WTC11 (cell line): ENCODE measurements around the gene GLI1. TPM values are rescaled to one million over a fixed set of nuclear protein-coding genes. Genes with fewer than 3 reads are reported as not detected.
"Not testable (repeated sequence)": the region's sequence is repeated elsewhere in the genome, so short reads cannot be mapped to it uniquely, and the experiment has no call there.

Experiments
- ATAC-seq: fragments of 200-7000 bp; cut with Tn5 transposase; 2 replicates; pipeline ENCODE4 v1.10.0; 2021; ENCODE audit warnings: mild to moderate bottlenecking, moderate library complexity
- CTCF ChIA-PET: fragments of 300-600 bp; sonication (Branson Sonifier 250); formaldehyde crosslinking; loops from one replicate; lab custom pipeline; 2021; ENCODE audit warnings: antibody characterized with exemption; lab: Charles Lee
- POLR2A ChIA-PET: fragments of 350-600 bp; sonication (Branson Sonifier 250); formaldehyde crosslinking; loops from one replicate; lab custom pipeline; 2021; ENCODE audit warnings: antibody characterized with exemption; lab: Charles Lee
- DNase-seq: peaks from one replicate; pipeline ENCODE4 v3.0.0; 2021; ENCODE audit warnings: low spot score
- H3K27ac Mint-ChIP-seq: 2 replicates; pipeline ENCODE4 v1.8.0; 2021; ENCODE audit warnings: mixed read lengths
- H3K27me3 Mint-ChIP-seq: 2 replicates; pipeline ENCODE4 v1.8.0; 2021; ENCODE audit warnings: low read depth, mild to moderate bottlenecking, moderate library complexity, mixed read lengths
- H3K36me3 Mint-ChIP-seq: 2 replicates; pipeline ENCODE4 v1.8.0; 2021; ENCODE audit warnings: mixed read lengths
- H3K4me1 Mint-ChIP-seq: 2 replicates; pipeline ENCODE4 v1.8.0; 2022; ENCODE audit warnings: mixed read lengths
- H3K4me3 Mint-ChIP-seq: 2 replicates; pipeline ENCODE4 v1.8.0; 2021; ENCODE audit warnings: mild to moderate bottlenecking, moderate library complexity, mixed read lengths
- H3K9me3 Mint-ChIP-seq: 2 replicates; pipeline ENCODE4 v1.8.0; 2021; ENCODE audit warnings: mixed read lengths
- EMX1 ChIP-seq: fragments of 250-450 bp; sonication (Bioruptor Pico); IDR thresholded peaks from 2 replicates; pipeline ENCODE4 v1.8.0; 2021; ENCODE audit warnings: mild to moderate bottlenecking
- FOXJ3 ChIP-seq: sonication (generic); formaldehyde crosslinking; IDR thresholded peaks from 2 replicates; pipeline ENCODE4 v1.9.0; 2021; ENCODE audit warnings: missing genetic modification reagents, mild to moderate bottlenecking, borderline replicate concordance
- FOXK1 ChIP-seq: sonication (generic); formaldehyde crosslinking; IDR thresholded peaks from 2 replicates; pipeline ENCODE4 v1.8.0; 2022; ENCODE audit warnings: mild to moderate bottlenecking, moderate library complexity, missing genetic modification reagents
- GABPB1 ChIP-seq: sonication (generic); formaldehyde crosslinking; IDR thresholded peaks from 2 replicates; pipeline ENCODE4 v1.8.1; 2023; ENCODE audit warnings: mild to moderate bottlenecking, missing genetic modification reagents
- IRF2 ChIP-seq: sonication (generic); formaldehyde crosslinking; IDR thresholded peaks from 2 replicates; pipeline ENCODE4 v1.8.0; 2022; ENCODE audit warnings: low read depth, missing genetic modification reagents, borderline replicate concordance
- JAZF1 ChIP-seq: fragments of 250-450 bp; sonication (Bioruptor Pico); IDR thresholded peaks from 2 replicates; pipeline ENCODE4 v1.9.0; 2021; ENCODE audit warnings: moderate library complexity, mild to moderate bottlenecking, inconsistent platforms
- MYBL2 ChIP-seq: sonication (generic); formaldehyde crosslinking; IDR thresholded peaks from 2 replicates; pipeline ENCODE4 v1.8.1; 2023; ENCODE audit warnings: mild to moderate bottlenecking, moderate library complexity, missing genetic modification reagents
- NFE2L1 ChIP-seq: sonication (generic); formaldehyde crosslinking; IDR thresholded peaks from 2 replicates; pipeline ENCODE4 v1.8.1; 2023; ENCODE audit warnings: missing genetic modification reagents
- NR1H2 ChIP-seq: sonication (generic); formaldehyde crosslinking; IDR thresholded peaks from 2 replicates; pipeline ENCODE4 v1.9.0; 2021; ENCODE audit warnings: mild to moderate bottlenecking, moderate library complexity, missing genetic modification reagents
- NR2C2 ChIP-seq: sonication (generic); formaldehyde crosslinking; IDR thresholded peaks from 2 replicates; pipeline ENCODE4 v1.8.0; 2022; ENCODE audit warnings: mild to moderate bottlenecking, missing genetic modification reagents
- SMAD4 ChIP-seq: sonication (generic); formaldehyde crosslinking; IDR thresholded peaks from 2 replicates; pipeline ENCODE4 v1.8.0; 2022; ENCODE audit warnings: mild to moderate bottlenecking, missing genetic modification reagents
- SOX15 ChIP-seq: fragments of 250-450 bp; sonication (Bioruptor Pico); IDR thresholded peaks from 2 replicates; pipeline ENCODE4 v1.9.0; 2021; ENCODE audit warnings: mild to moderate bottlenecking
- SP1 ChIP-seq: sonication (generic); formaldehyde crosslinking; conservative IDR thresholded peaks from 2 replicates; pipeline ENCODE4 v1.8.1; 2022; ENCODE audit warnings: missing genetic modification reagents
- TCF7 ChIP-seq: sonication (generic); formaldehyde crosslinking; IDR thresholded peaks from 2 replicates; pipeline ENCODE4 v1.8.0; 2022; ENCODE audit warnings: mild to moderate bottlenecking, low read depth, missing genetic modification reagents, moderate library complexity
- ZNF121 ChIP-seq: sonication (generic); formaldehyde crosslinking; IDR thresholded peaks from 2 replicates; pipeline ENCODE4 v1.8.0; 2023; ENCODE audit warnings: missing genetic modification reagents
- ZNF219 ChIP-seq: sonication (generic); formaldehyde crosslinking; IDR thresholded peaks from 2 replicates; pipeline ENCODE4 v1.8.0; 2023; ENCODE audit warnings: missing genetic modification reagents, mild to moderate bottlenecking, borderline replicate concordance
- ZNF423 ChIP-seq: fragments of 250-450 bp; sonication (Bioruptor Pico); IDR thresholded peaks from 2 replicates; pipeline ENCODE4 v2.1.2; 2022; ENCODE audit warnings: mild to moderate bottlenecking, moderate library complexity
- total RNA-seq: library from RNA; stranded (reverse); gene quantifications from 3 replicates; pipeline ENCODE4 v1.2.3, GENCODE V29; 2021
- TF ChIP-seq, protein P1 (sequence below): sonication (generic); formaldehyde crosslinking; IDR thresholded peaks from 2 replicates; pipeline ENCODE4 v1.8.0; 2022; ENCODE audit warnings: mild to moderate bottlenecking, missing genetic modification reagents
- TF ChIP-seq, protein P2 (sequence below): sonication (generic); formaldehyde crosslinking; IDR thresholded peaks from 2 replicates; pipeline ENCODE4 v1.8.0; 2023; ENCODE audit warnings: mild to moderate bottlenecking, missing genetic modification reagents
- TF ChIP-seq, protein P3 (sequence below): sonication (generic); formaldehyde crosslinking; IDR thresholded peaks from 2 replicates; pipeline ENCODE4 v1.8.1; 2022; ENCODE audit warnings: low read depth, missing genetic modification reagents, borderline replicate concordance
- TF ChIP-seq, protein P4 (sequence below): fragments of 250-450 bp; sonication (Bioruptor Pico); IDR thresholded peaks from 2 replicates; pipeline ENCODE4 v1.9.0; 2021; ENCODE audit warnings: mild to moderate bottlenecking

Gene GLI1
- total RNA-seq, 1 experiment from 2014 or later = 16.2 TPM

DNA sequence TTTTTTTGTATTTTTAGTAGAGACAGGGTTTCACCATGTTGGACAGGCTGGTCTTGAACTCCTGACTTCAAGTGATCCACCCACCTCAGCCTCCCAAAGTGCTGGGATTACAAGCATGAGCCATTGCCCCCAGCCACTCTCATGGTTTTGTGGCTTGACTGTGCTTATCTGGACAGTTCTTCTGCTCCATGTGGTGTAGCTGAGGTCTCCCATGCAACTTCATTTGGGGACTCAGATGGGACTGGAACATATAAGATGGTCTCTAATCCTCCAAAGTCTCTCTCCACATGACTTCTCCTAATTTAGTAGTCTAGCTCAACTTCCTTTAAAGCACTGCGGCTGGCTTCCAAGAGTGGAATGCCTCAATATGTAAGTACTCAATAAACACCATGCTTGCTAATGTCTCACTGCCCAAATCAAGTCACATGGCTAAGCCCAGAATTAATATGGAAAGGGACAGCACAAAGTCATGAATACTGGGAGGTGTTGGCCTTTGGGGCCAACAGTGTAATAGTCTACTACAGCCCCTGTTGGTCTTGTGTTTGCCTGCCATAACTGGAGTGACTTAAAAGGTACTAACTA is 17.6 kb upstream of the GLI1 start:
- H3K4me1 Mint-ChIP-seq = no peaks in the 10 kb centered on the region
- H3K36me3 Mint-ChIP-seq = peaks cover 10% of the 10 kb centered on the region
- peaks cover 12% of the 10 kb centered on the region for H3K9me3 Mint-ChIP-seq
- CTCF ChIA-PET = interaction anchor here (1.6 kb wide), 1 partner anchor 11 kb away, joined by 4 read pairs; no protein-coding TSS in a partner anchor
- no peak for TF ChIP-seq EMX1 (CRISPR knock-in tag)
- no peak for TF ChIP-seq SP1 (CRISPR knock-in tag)
- no peak for TF ChIP-seq ZNF423 (CRISPR knock-in tag)
- no peak for TF ChIP-seq IRF2 (CRISPR knock-in tag)
- no peak for TF ChIP-seq JAZF1 (CRISPR knock-in tag)
- no peak for TF ChIP-seq FOXK1 (CRISPR knock-in tag)
- no peak for DNase-seq
- no peak for ATAC-seq
- peaks cover 9% of the 10 kb centered on the region for H3K27me3 Mint-ChIP-seq
- POLR2A ChIA-PET = no interaction called here
- H3K4me3 Mint-ChIP-seq = no peak overlapping the region
- H3K27ac Mint-ChIP-seq = no peak overlapping the region

DNA sequence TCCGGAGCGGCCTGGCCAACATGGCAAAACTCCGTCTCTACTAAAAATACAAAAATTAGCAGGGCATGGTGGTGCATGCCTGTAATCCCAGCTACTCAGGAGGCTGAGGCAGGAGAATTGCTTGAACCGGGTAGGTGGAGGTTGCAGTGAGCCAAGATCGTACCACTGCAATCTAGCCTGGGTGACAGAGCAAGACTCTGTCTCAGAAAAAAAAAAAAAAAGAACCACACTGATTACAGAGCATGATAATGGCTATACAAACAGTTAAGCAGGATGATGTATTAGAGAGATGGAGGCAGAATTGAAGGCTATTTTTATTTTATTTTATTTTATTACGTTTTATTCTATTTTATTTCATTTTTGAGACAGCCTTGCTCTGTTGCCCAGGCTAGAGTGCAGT is 15.2 kb upstream of the GLI1 start:
- POLR2A ChIA-PET = interaction anchor here (0.8 kb wide), 1 partner anchor 11 kb away, joined by 4 read pairs; the partner anchor contains the start of gene INHBE
- not testable (repeated sequence) for H3K27me3 Mint-ChIP-seq, H3K4me3 Mint-ChIP-seq, DNase-seq, H3K27ac Mint-ChIP-seq, H3K4me1 Mint-ChIP-seq, ATAC-seq, H3K36me3 Mint-ChIP-seq
- H3K9me3 Mint-ChIP-seq = peaks cover 15% of the 10 kb centered on the region
- CTCF ChIA-PET = interaction anchor here (0.8 to 1.3 kb wide), 3 partner anchors 9 to 14 kb away, joined by 3 to 5 read pairs (median 4); no protein-coding TSS in a partner anchor

DNA sequence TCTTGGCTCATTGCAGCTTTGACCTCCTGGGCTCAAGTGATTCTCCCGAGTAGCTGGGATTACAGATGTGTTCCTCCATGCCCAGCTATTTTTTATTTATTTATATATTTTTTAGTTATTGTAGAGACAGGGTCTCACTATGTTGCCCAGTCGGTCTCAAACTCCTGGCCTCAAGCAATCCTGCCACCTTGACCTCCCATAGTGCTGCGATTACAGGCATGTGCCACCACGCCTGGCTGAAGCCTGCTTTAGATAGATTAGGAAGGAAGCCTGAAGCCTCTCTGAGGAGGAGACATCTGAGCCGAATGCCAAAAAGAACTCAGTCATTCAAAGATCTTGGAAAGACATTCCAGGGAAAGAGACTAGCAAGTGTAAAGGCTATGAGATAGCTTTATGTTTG is 14.8 kb upstream of the GLI1 start:
- Mint-ChIP-seq H3K27ac (no peak overlapping the region), H3K27me3 (peaks cover 9% of the 10 kb centered on the region), H3K4me1 (no peaks in the 10 kb centered on the region), H3K36me3 (peaks cover 10% of the 10 kb centered on the region), H3K9me3 (peaks cover 15% of the 10 kb centered on the region), H3K4me3 (no peak overlapping the region)
- POLR2A ChIA-PET = interaction anchor here (0.8 kb wide), 1 partner anchor 10 kb away, joined by 4 read pairs; the partner anchor contains the start of gene INHBE
- no peak for ATAC-seq
- TF ChIP-seq, protein P1, sequence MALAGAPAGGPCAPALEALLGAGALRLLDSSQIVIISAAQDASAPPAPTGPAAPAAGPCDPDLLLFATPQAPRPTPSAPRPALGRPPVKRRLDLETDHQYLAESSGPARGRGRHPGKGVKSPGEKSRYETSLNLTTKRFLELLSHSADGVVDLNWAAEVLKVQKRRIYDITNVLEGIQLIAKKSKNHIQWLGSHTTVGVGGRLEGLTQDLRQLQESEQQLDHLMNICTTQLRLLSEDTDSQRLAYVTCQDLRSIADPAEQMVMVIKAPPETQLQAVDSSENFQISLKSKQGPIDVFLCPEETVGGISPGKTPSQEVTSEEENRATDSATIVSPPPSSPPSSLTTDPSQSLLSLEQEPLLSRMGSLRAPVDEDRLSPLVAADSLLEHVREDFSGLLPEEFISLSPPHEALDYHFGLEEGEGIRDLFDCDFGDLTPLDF (CRISPR knock-in tag) = no peak
- TF ChIP-seq TCF7 (CRISPR knock-in tag) = no peak
- TF ChIP-seq ZNF121 (CRISPR knock-in tag) = peak; percentile 50
- CTCF ChIA-PET = interaction anchor here (0.8 to 1.4 kb wide), 5 partner anchors 8 to 137 kb away, joined by 3 to 5 read pairs (median 3); no protein-coding TSS in a partner anchor
- no peak for DNase-seq

DNA sequence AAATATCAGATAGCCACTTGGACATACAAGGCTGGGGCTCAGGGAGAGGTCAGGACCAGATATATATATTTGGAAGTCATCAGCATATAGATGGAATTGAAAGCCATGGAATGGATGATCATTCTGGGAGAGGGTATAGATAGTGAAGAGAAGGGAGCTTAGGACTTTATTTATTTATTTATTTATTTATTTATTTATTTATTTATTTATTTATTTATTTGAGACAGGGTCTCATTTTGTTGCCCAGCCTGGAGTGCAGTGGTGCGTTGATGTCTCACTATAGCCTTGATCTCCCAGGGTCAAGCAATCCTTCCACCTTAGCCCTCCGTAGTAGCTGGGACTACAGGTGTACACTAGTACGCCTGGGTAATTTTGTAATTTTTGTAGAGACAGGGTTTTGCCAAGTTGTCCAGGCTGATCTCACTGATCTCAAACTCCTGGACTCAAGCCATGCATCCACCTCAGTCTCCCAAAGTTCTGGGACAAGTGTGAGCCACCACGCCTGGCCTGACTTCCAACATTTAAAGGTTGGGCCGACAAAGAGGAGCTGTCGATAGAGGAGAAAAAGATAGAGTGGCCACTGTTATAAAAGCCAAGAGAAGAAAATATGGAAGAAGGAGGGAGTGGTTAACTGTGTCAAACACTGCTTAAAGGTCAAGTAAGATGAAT is 13.2 kb upstream of the GLI1 start:
- ATAC-seq = no peak
- CTCF ChIA-PET = interaction anchor here (1.1 to 1.4 kb wide), 3 partner anchors 9 to 13 kb away, joined by 4 to 5 read pairs (median 4); partner anchors contain the start of genes GLI1 and INHBE
- Mint-ChIP-seq H3K27me3 (peaks cover 4% of the 10 kb centered on the region; the same call in 1 of the 2 replicates), H3K27ac (no peak overlapping the region), H3K9me3 (peaks cover 10% of the 10 kb centered on the region), H3K4me3 (no peak overlapping the region), H3K4me1 (no peaks in the 10 kb centered on the region), H3K36me3 (peaks cover 6% of the 10 kb centered on the region)
- POLR2A ChIA-PET = no interaction called here
- DNase-seq = no peak
- TF ChIP-seq FOXK1 (CRISPR knock-in tag) (no peak), IRF2 (CRISPR knock-in tag) (no peak), SMAD4 (CRISPR knock-in tag) (no peak), NFE2L1 (CRISPR knock-in tag) (no peak), MYBL2 (CRISPR knock-in tag) (no peak), GABPB1 (no peak), NR2C2 (CRISPR knock-in tag) (no peak), SOX15 (CRISPR knock-in tag) (no peak), FOXJ3 (no peak), NR1H2 (CRISPR knock-in tag) (no peak), ZNF219 (CRISPR knock-in tag) (no peak)
- TF ChIP-seq, protein P2, sequence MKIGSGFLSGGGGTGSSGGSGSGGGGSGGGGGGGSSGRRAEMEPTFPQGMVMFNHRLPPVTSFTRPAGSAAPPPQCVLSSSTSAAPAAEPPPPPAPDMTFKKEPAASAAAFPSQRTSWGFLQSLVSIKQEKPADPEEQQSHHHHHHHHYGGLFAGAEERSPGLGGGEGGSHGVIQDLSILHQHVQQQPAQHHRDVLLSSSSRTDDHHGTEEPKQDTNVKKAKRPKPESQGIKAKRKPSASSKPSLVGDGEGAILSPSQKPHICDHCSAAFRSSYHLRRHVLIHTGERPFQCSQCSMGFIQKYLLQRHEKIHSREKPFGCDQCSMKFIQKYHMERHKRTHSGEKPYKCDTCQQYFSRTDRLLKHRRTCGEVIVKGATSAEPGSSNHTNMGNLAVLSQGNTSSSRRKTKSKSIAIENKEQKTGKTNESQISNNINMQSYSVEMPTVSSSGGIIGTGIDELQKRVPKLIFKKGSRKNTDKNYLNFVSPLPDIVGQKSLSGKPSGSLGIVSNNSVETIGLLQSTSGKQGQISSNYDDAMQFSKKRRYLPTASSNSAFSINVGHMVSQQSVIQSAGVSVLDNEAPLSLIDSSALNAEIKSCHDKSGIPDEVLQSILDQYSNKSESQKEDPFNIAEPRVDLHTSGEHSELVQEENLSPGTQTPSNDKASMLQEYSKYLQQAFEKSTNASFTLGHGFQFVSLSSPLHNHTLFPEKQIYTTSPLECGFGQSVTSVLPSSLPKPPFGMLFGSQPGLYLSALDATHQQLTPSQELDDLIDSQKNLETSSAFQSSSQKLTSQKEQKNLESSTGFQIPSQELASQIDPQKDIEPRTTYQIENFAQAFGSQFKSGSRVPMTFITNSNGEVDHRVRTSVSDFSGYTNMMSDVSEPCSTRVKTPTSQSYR (CRISPR knock-in tag) = no peak
- TF ChIP-seq, protein P3, sequence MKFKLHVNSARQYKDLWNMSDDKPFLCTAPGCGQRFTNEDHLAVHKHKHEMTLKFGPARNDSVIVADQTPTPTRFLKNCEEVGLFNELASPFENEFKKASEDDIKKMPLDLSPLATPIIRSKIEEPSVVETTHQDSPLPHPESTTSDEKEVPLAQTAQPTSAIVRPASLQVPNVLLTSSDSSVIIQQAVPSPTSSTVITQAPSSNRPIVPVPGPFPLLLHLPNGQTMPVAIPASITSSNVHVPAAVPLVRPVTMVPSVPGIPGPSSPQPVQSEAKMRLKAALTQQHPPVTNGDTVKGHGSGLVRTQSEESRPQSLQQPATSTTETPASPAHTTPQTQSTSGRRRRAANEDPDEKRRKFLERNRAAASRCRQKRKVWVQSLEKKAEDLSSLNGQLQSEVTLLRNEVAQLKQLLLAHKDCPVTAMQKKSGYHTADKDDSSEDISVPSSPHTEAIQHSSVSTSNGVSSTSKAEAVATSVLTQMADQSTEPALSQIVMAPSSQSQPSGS (CRISPR knock-in tag) = no peak
- TF ChIP-seq, protein P4, sequence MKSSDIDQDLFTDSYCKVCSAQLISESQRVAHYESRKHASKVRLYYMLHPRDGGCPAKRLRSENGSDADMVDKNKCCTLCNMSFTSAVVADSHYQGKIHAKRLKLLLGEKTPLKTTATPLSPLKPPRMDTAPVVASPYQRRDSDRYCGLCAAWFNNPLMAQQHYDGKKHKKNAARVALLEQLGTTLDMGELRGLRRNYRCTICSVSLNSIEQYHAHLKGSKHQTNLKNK (CRISPR knock-in tag) = no peak
